Osteocyte (in vitro differentiated cells): ENCODE data around the gene PTTG1IP. TPM values are rescaled to one million over a fixed set of nuclear protein-coding genes. Genes with fewer than 3 reads are reported as not detected.

Experiments
- DNase-seq: peaks from one replicate; pipeline ENCODE4 v3.0.0; 2021; ENCODE audit warnings: mixed read lengths; ENCODE audit not compliant: unreplicated experiment; ENCODE audit errors: extremely low spot score
- H3K27ac Mint-ChIP-seq: one replicate; pipeline ENCODE4 v1.8.0; 2021; ENCODE audit warnings: mild to moderate bottlenecking, mixed read lengths; ENCODE audit not compliant: unreplicated experiment
- H3K27me3 Mint-ChIP-seq: one replicate; pipeline ENCODE4 v1.8.0; 2021; ENCODE audit warnings: mixed read lengths; ENCODE audit not compliant: unreplicated experiment
- H3K36me3 Mint-ChIP-seq: one replicate; pipeline ENCODE4 v1.8.0; 2021; ENCODE audit warnings: mixed read lengths; ENCODE audit not compliant: unreplicated experiment
- H3K4me1 Mint-ChIP-seq: one replicate; pipeline ENCODE4 v1.8.0; 2021; ENCODE audit warnings: mixed read lengths; ENCODE audit not compliant: unreplicated experiment
- H3K4me3 Mint-ChIP-seq: one replicate; pipeline ENCODE4 v1.8.0; 2021; ENCODE audit warnings: mild to moderate bottlenecking, moderate library complexity, mixed read lengths; ENCODE audit not compliant: unreplicated experiment
- H3K9me3 Mint-ChIP-seq: one replicate; pipeline ENCODE4 v1.8.0; 2021; ENCODE audit warnings: mixed read lengths; ENCODE audit not compliant: unreplicated experiment
- CTCF ChIP-seq: fragments of 200-600 bp; sonication (generic); IDR thresholded peaks from 2 replicates; pipeline ENCODE4 v1.5.0; 2021; ENCODE audit warnings: antibody characterized with exemption, mild to moderate bottlenecking, moderate library complexity
- total RNA-seq: library from RNA; stranded (reverse); gene quantifications from 2 replicates; pipeline ENCODE4 v1.2.1, GENCODE V29; 2021

The PTTG1IP gene
- total RNA-seq, 1 donor from 2014 or later: 318 TPM

- no peak overlapping the region for H3K27ac Mint-ChIP-seq
- no peaks in the 10 kb centered on the region for H3K9me3 Mint-ChIP-seq
- no peak overlapping the region for H3K4me3 Mint-ChIP-seq
- peaks cover 16% of the 10 kb centered on the region for H3K27me3 Mint-ChIP-seq
- H3K36me3 Mint-ChIP-seq: no peaks in the 10 kb centered on the region
- TF ChIP-seq CTCF: no peak
- peaks cover 32% of the 10 kb centered on the region for H3K4me1 Mint-ChIP-seq
- no peak for DNase-seq
These were observed 37.5 kb upstream of the PTTG1IP start for GRCh38 chr21:44911068-44911383.

GRCh38 chr21:44910229-44911067 lies 37.0 kb upstream of the PTTG1IP start:
- TF ChIP-seq CTCF: no peak
- DNase-seq: no peak
- H3K27ac Mint-ChIP-seq: no peak overlapping the region
- no peaks in the 10 kb centered on the region for H3K36me3 Mint-ChIP-seq
- no peaks in the 10 kb centered on the region for H3K9me3 Mint-ChIP-seq
- no peak overlapping the region for H3K4me3 Mint-ChIP-seq
- peaks cover 16% of the 10 kb centered on the region for H3K27me3 Mint-ChIP-seq
- H3K4me1 Mint-ChIP-seq: peaks cover 32% of the 10 kb centered on the region

- H3K9me3 Mint-ChIP-seq: no peaks in the 10 kb centered on the region
- H3K4me1 Mint-ChIP-seq: peaks cover 27% of the 10 kb centered on the region
- no peak for TF ChIP-seq CTCF
- H3K27ac Mint-ChIP-seq: no peak overlapping the region
- H3K36me3 Mint-ChIP-seq: no peaks in the 10 kb centered on the region
- H3K4me3 Mint-ChIP-seq: no peak overlapping the region
- DNase-seq: no peak
- peaks cover 16% of the 10 kb centered on the region for H3K27me3 Mint-ChIP-seq
These were observed 36.2 kb upstream of the PTTG1IP start for GRCh38 chr21:44909719-44910118.

- H3K9me3 Mint-ChIP-seq: no peaks in the 10 kb centered on the region
- DNase-seq: no peak
- no peak for TF ChIP-seq CTCF
- no peak overlapping the region for H3K4me3 Mint-ChIP-seq
- H3K27me3 Mint-ChIP-seq: peaks cover 16% of the 10 kb centered on the region
- no peaks in the 10 kb centered on the region for H3K36me3 Mint-ChIP-seq
- peaks cover 19% of the 10 kb centered on the region for H3K4me1 Mint-ChIP-seq
- no peak overlapping the region for H3K27ac Mint-ChIP-seq
These were observed 35.4 kb upstream of the PTTG1IP start for GRCh38 chr21:44908908-44909307.

- no peak overlapping the region for H3K27ac Mint-ChIP-seq
- no peaks in the 10 kb centered on the region for H3K9me3 Mint-ChIP-seq
- H3K27me3 Mint-ChIP-seq: peaks cover 16% of the 10 kb centered on the region
- peaks cover 19% of the 10 kb centered on the region for H3K4me1 Mint-ChIP-seq
- H3K4me3 Mint-ChIP-seq: no peak overlapping the region
- H3K36me3 Mint-ChIP-seq: no peaks in the 10 kb centered on the region
- no peak for TF ChIP-seq CTCF
- DNase-seq: no peak
These were observed 34.7 kb upstream of the PTTG1IP start for GRCh38 chr21:44907966-44908895.
